Measurements from ENCODE around the gene AOC1.
"Not testable (repeated sequence)": the region's sequence is repeated elsewhere in the genome, so short reads cannot be mapped to it uniquely, and the experiment has no call there.

The AOC1 gene

GRCh38 chr7:150805864-150806263, 46.5 kb upstream of the AOC1 start:
- no peaks in the 10 kb centered on the region for H3K79me2 ChIP-seq (ENCODE audit: insufficient read depth, low read length)
- no peaks in the 10 kb centered on the region for H3K4me1 ChIP-seq (ENCODE audit: insufficient read depth, low read length, severe bottlenecking)
- no peaks in the 10 kb centered on the region for H3F3A ChIP-seq (ENCODE audit: insufficient read depth, low read length)
- TF ChIP-seq, protein P1, sequence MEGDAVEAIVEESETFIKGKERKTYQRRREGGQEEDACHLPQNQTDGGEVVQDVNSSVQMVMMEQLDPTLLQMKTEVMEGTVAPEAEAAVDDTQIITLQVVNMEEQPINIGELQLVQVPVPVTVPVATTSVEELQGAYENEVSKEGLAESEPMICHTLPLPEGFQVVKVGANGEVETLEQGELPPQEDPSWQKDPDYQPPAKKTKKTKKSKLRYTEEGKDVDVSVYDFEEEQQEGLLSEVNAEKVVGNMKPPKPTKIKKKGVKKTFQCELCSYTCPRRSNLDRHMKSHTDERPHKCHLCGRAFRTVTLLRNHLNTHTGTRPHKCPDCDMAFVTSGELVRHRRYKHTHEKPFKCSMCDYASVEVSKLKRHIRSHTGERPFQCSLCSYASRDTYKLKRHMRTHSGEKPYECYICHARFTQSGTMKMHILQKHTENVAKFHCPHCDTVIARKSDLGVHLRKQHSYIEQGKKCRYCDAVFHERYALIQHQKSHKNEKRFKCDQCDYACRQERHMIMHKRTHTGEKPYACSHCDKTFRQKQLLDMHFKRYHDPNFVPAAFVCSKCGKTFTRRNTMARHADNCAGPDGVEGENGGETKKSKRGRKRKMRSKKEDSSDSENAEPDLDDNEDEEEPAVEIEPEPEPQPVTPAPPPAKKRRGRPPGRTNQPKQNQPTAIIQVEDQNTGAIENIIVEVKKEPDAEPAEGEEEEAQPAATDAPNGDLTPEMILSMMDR (IDR thresholded peaks at IDR 0.05; ENCODE audit: low read length), result no peak
- no peak for TF ChIP-seq EZH2 (IDR thresholded peaks at IDR 0.05; ENCODE audit: borderline replicate concordance, low read length)
- H3K27me3 ChIP-seq (ENCODE audit: insufficient read depth, low read length), result peaks cover 18% of the 10 kb centered on the region
- H3K27ac ChIP-seq (ENCODE audit: low read depth, low read length, poor library complexity, severe bottlenecking), result no peak overlapping the region
- no peaks in the 10 kb centered on the region for H4K20me1 ChIP-seq (ENCODE audit: insufficient read depth, low read length)
- H3K36me3 ChIP-seq (ENCODE audit: insufficient read depth, low read length), result no peaks in the 10 kb centered on the region
- H3K9me2 ChIP-seq (ENCODE audit: low read depth, low read length), result 0 out of 2 replicates have a peak, but pooled peaks cover 2% of the 10 kb centered on the region
- no peak overlapping the region for H3K9ac ChIP-seq (ENCODE audit: low read length)
- H3K4me3 ChIP-seq (ENCODE audit: low read depth, low read length, poor library complexity, severe bottlenecking), result no peak overlapping the region
- no peak overlapping the region for H3K4me2 ChIP-seq (ENCODE audit: low read length)
- H3K9me3 ChIP-seq (ENCODE audit: low read length), result peaks cover 5% of the 10 kb centered on the region
- H2AFZ ChIP-seq (ENCODE audit: low read length), result no peak overlapping the region

DNA sequence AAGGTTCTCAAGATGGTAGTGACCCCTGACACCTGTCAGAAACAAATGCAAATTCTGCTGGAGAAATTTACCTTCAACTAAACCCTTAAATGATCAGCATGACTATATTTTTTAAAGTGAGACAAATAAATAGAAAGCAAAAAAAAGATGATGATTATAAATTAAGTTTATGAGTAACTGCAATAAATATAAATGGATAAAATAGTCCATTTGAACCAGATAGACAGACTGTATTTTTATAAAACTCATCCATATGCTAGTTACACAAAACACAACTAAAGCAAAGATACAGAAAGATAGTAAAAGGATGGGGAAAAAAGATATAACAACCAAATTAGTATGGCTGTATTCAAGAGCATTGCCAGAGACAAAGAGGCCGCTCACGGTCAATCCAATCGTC, 45.9 kb upstream of the AOC1 start:
- H3K27ac ChIP-seq (ENCODE audit: low read depth, low read length, poor library complexity, severe bottlenecking), result no peak overlapping the region
- no peaks in the 10 kb centered on the region for H3K36me3 ChIP-seq (ENCODE audit: insufficient read depth, low read length)
- H3K4me1 ChIP-seq (ENCODE audit: insufficient read depth, low read length, severe bottlenecking), result no peaks in the 10 kb centered on the region
- H3K9ac ChIP-seq (ENCODE audit: low read length), result no peak overlapping the region
- H3K9me3 ChIP-seq (ENCODE audit: low read length), result peaks cover 5% of the 10 kb centered on the region
- TF ChIP-seq, protein P1 (IDR thresholded peaks at IDR 0.05; ENCODE audit: low read length), result no peak
- peaks cover 18% of the 10 kb centered on the region for H3K27me3 ChIP-seq (ENCODE audit: insufficient read depth, low read length)
- no peak overlapping the region for H3K4me2 ChIP-seq (ENCODE audit: low read length)
- no peaks in the 10 kb centered on the region for H3K79me2 ChIP-seq (ENCODE audit: insufficient read depth, low read length)
- H4K20me1 ChIP-seq (ENCODE audit: insufficient read depth, low read length), result no peaks in the 10 kb centered on the region
- H2AFZ ChIP-seq (ENCODE audit: low read length), result no peak overlapping the region
- H3K9me2 ChIP-seq (ENCODE audit: low read depth, low read length), result 0 out of 2 replicates have a peak, but pooled peaks cover 2% of the 10 kb centered on the region
- no peaks in the 10 kb centered on the region for H3F3A ChIP-seq (ENCODE audit: insufficient read depth, low read length)
- no peak overlapping the region for H3K4me3 ChIP-seq (ENCODE audit: low read depth, low read length, poor library complexity, severe bottlenecking)

DNA sequence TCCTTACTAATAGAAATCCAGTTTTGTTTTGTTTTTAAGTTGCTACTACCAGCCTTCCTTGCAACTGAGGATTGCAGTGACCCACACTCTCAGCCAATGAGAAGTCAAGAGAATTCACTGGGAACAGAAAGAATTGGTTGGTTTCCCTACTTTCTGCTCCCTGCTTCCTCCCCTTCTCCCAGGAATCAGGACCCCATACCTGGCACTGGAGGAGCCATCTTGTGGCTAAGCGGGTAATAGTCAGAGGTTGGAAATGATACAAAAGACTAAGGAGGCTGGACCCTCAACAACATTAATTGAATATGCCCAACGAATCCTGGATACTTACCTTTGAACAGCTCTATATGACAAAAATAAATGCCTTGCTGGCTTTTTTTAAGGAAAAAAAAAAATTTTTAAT, 45.5 kb upstream of the AOC1 start:
- TF ChIP-seq EZH2 (IDR thresholded peaks at IDR 0.05; ENCODE audit: borderline replicate concordance, low read length), result no peak
- TF ChIP-seq, protein P1 (IDR thresholded peaks at IDR 0.05; ENCODE audit: low read length), result peak; percentile 6; the same call in 1 of the 2 replicates
- Histone ChIP-seq H4K20me1 (ENCODE audit: insufficient read depth, low read length) (no peaks in the 10 kb centered on the region), H3K4me3 (ENCODE audit: low read depth, low read length, poor library complexity, severe bottlenecking) (no peak overlapping the region), H3K9ac (ENCODE audit: low read length) (no peak overlapping the region), H3K4me2 (ENCODE audit: low read length) (no peak overlapping the region), H3K27me3 (ENCODE audit: insufficient read depth, low read length) (peaks cover 18% of the 10 kb centered on the region), H3K79me2 (ENCODE audit: insufficient read depth, low read length) (no peaks in the 10 kb centered on the region), H3K9me3 (ENCODE audit: low read length) (peaks cover 5% of the 10 kb centered on the region), H2AFZ (ENCODE audit: low read length) (no peak overlapping the region), H3K27ac (ENCODE audit: low read depth, low read length, poor library complexity, severe bottlenecking) (no peak overlapping the region), H3F3A (ENCODE audit: insufficient read depth, low read length) (no peaks in the 10 kb centered on the region), H3K9me2 (ENCODE audit: low read depth, low read length) (0 out of 2 replicates have a peak, but pooled peaks cover 2% of the 10 kb centered on the region), H3K36me3 (ENCODE audit: insufficient read depth, low read length) (no peaks in the 10 kb centered on the region), H3K4me1 (ENCODE audit: insufficient read depth, low read length, severe bottlenecking) (no peaks in the 10 kb centered on the region)

- H3K4me3 ChIP-seq (ENCODE audit: low read depth, low read length, poor library complexity, severe bottlenecking); H3K9me2 ChIP-seq (ENCODE audit: low read depth, low read length); H3K79me2 ChIP-seq (ENCODE audit: insufficient read depth, low read length); H3F3A ChIP-seq (ENCODE audit: insufficient read depth, low read length); H3K27ac ChIP-seq (ENCODE audit: low read depth, low read length, poor library complexity, severe bottlenecking); H3K4me1 ChIP-seq (ENCODE audit: insufficient read depth, low read length, severe bottlenecking); H3K4me2 ChIP-seq (ENCODE audit: low read length); H3K9me3 ChIP-seq (ENCODE audit: low read length); H4K20me1 ChIP-seq (ENCODE audit: insufficient read depth, low read length); H2AFZ ChIP-seq (ENCODE audit: low read length); H3K9ac ChIP-seq (ENCODE audit: low read length); H3K36me3 ChIP-seq (ENCODE audit: insufficient read depth, low read length): not testable (repeated sequence)
- H3K27me3 ChIP-seq (ENCODE audit: insufficient read depth, low read length), result peaks cover 15% of the 10 kb centered on the region
Observed at GRCh38 chr7:150807616-150808438, 44.5 kb upstream of the AOC1 start.
